Measurements from ENCODE around the gene MTMR11. TPM values are rescaled to one million over a fixed set of nuclear protein-coding genes. Genes with fewer than 3 reads are reported as not detected.

MTMR11 gene
- total and polyA plus RNA-seq, 10 of the 15 experiments (the other 5 are each of a cell fraction or from before 2014, with no cell fraction given) = 0.35 to 1.1 (median 0.73) TPM

GRCh38 chr1:149945206-149945605 lies 8.5 kb upstream of the MTMR11 start:
- SMC1A ChIA-PET (ENCODE audit: uncharacterized antibody, unreplicated experiment) = no interaction called here
- H3K4me2 ChIP-seq (ENCODE audit: control insufficient read depth, insufficient read depth) = no peak overlapping the region
- in situ Hi-C loops (cut with MboI) = no loop called here
- H3K36me3 ChIP-seq (ENCODE audit: control insufficient read depth in 2 of 2, insufficient read depth in 2 of 2, low read length in 1 of 2) = peaks cover 9 to 24% of the 10 kb centered on the region in 2 experiments
- POLR2A ChIA-PET = no interaction called here
- intact Hi-C loops (cut with micrococcal nuclease; ENCODE audit: unreplicated experiment) = no loop called here
- no peak overlapping the region for H2AFZ ChIP-seq (ENCODE audit: control insufficient read depth, low read depth, low read length)
- no peaks in the 10 kb centered on the region for H4K20me1 ChIP-seq (ENCODE audit: control insufficient read depth, insufficient read depth)
- ATAC-seq = no peak
- RAD21 ChIA-PET (ENCODE audit: unreplicated experiment) = no interaction called here
- no peak overlapping the region for H3K9ac ChIP-seq (ENCODE audit: control insufficient read depth, insufficient read depth, low read length)
- H3K27ac ChIP-seq (ENCODE audit: control insufficient read depth, insufficient read depth) = no peak overlapping the region
- no peaks in the 10 kb centered on the region for H3K9me3 ChIP-seq (replicated peaks; ENCODE audit: control insufficient read depth, insufficient read depth, low read length)
- H3K79me2 ChIP-seq (ENCODE audit: control insufficient read depth, insufficient read depth, low read length) = no peaks in the 10 kb centered on the region
- H3K27me3 ChIP-seq (replicated peaks in 1 of 2; ENCODE audit: control insufficient read depth in 2 of 2, insufficient read depth in 2 of 2, low read length in 1 of 2) = no peaks in the 10 kb centered on the region
- FAIRE-seq = no peak
- H3K4me1 ChIP-seq (ENCODE audit: control insufficient read depth, insufficient read depth, low read length) = no peaks in the 10 kb centered on the region
- no TSS peak for BruUV-seq (replicated peaks)
- DNase-seq (ENCODE audit: low read depth, low spot score) = no peak
- CTCF ChIA-PET = no interaction called here
- no peak for TF ChIP-seq PAX5 (IDR thresholded peaks at IDR 0.05; ENCODE audit: borderline replicate concordance, low read depth, low read length)
- no peak for TF ChIP-seq SMARCA5 (IDR thresholded peaks at IDR 0.05)
- TF ChIP-seq NBN (IDR thresholded peaks at IDR 0.05) = no peak
- TF ChIP-seq, protein P1, sequence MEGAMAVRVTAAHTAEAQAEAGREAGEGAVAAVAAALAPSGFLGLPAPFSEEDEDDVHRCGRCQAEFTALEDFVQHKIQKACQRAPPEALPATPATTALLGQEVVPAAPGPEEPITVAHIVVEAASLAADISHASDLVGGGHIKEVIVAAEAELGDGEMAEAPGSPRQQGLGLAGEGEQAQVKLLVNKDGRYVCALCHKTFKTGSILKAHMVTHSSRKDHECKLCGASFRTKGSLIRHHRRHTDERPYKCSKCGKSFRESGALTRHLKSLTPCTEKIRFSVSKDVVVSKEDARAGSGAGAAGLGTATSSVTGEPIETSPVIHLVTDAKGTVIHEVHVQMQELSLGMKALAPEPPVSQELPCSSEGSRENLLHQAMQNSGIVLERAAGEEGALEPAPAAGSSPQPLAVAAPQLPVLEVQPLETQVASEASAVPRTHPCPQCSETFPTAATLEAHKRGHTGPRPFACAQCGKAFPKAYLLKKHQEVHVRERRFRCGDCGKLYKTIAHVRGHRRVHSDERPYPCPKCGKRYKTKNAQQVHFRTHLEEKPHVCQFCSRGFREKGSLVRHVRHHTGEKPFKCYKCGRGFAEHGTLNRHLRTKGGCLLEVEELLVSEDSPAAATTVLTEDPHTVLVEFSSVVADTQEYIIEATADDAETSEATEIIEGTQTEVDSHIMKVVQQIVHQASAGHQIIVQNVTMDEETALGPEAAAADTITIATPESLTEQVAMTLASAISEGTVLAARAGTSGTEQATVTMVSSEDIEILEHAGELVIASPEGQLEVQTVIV (IDR thresholded peaks at IDR 0.05; ENCODE audit: borderline replicate concordance, partially characterized antibody) = no peak
- no peak for TF ChIP-seq ZNF622 (IDR thresholded peaks at IDR 0.05)
- TF ChIP-seq MXI1 (IDR thresholded peaks at IDR 0.05; ENCODE audit: low read depth, low read length) = no peak
- no peak overlapping the region for H3K4me3 ChIP-seq
- 82% methylated on average over 4 of the region's 4 CpGs for WGBS (ENCODE audit: insufficient coverage, insufficient replicate concordance, low lambda C conversion rate, missing lambda C conversion rate)

Measured in GM12878 (cell line).